ENCODE results near the gene AGRP. TPM values are rescaled to one million over a fixed set of nuclear protein-coding genes. Genes with fewer than 3 reads are reported as not detected.

AGRP gene
- total RNA-seq, 2 experiments from 2014 or later: not detected

DNA sequence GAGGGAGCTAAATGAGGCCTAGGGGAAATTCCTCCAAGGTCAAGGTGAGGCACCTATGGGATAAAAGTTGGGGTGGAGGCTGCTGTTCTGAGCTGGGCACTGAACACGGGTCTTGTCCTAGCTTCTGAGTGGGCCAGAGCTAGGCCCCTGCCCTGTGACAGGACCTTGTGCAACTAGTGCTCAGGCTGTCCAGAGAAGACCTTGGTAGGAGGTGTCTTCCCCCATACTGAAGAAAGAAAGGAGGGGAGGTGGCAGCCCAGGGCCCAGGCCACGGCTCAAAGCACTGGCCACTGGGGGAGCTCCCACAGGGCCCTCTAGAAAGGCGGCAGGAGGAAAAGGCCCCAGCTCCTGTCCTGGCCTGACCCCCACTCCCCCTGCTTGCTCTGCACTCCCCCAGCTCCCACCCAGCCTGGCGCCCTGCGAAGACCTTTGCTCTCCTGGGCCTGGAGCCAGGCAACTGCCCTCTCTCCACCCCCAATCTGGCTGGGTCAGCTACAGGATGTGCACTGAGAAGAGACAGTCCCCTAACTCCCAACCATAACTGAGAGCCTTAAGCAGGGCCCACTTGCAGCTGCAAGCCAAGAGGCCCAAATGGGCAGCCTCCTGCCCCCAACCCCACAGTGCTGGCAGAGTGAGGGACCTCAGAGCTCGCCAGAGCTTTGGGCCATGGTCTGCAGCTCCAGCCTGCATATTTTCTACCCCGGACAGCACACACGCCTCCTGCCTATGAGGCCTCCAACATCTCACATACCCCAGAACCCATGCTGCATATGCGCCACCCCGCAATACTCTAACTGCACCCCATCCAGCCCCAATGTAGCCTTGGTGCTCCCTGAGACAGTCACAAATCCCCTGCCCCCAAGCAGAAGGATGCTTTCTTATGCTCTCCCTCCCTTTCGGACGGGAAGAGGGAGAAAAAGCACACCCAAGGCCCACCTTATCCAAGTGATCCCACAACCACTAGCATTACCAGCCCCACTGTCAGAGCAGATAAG, 37.1 kb downstream of the AGRP start:
- no peak overlapping the region for H3K27ac Mint-ChIP-seq
- peaks cover 4% of the 10 kb centered on the region for H3K4me1 Mint-ChIP-seq
- no peak overlapping the region for H3K4me3 Mint-ChIP-seq
- H3K9me3 Mint-ChIP-seq: no peaks in the 10 kb centered on the region
- no peaks in the 10 kb centered on the region for H3K27me3 Mint-ChIP-seq
- CTCF ChIA-PET: interaction anchor here (1.2 to 11.0 kb wide), 4 partner anchors 19 to 73 kb away, joined by 4 to 66 read pairs (median 6); partner anchors contain the start of gene ATP6V0D1
- POLR2A ChIA-PET: interaction anchor here (1.1 kb wide), 1 partner anchor 14 kb away, joined by 3 read pairs; no protein-coding TSS in a partner anchor
- no peak for DNase-seq
- H3K36me3 Mint-ChIP-seq (ENCODE audit: low read depth): peaks cover under 1% of the 10 kb centered on the region

DNA sequence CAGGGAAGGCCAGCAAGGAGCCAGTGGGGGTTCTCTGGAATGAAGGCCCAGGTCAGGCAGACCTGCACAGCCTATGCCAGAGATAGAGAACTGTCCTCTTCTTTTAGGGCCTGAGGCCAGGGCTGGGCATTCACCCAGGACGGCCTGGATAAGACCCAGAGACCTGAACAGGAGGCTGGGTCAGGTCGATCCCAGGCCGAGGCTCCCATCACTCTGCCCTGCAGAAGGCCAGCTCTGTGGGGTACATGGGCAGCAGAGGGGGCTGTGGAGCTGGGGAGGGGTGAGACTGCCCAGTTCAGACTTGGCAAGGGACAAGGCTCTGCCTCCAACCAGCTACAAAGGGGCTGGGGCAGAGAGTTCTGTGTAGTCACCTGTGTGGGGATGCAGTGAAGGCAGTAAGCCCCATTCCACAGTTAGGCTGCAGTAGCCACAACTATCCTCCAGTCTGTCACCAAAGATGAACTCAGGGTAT, 37.9 kb downstream of the AGRP start:
- DNase-seq: no peak
- Mint-ChIP-seq H3K36me3 (ENCODE audit: low read depth) (no peaks in the 10 kb centered on the region), H3K9me3 (no peaks in the 10 kb centered on the region), H3K4me1 (peaks cover 4% of the 10 kb centered on the region), H3K4me3 (no peak overlapping the region), H3K27me3 (no peaks in the 10 kb centered on the region), H3K27ac (no peak overlapping the region)
- ChIA-PET CTCF (interaction anchor here (0.6 to 11.0 kb wide), 4 partner anchors 18 to 164 kb away, joined by 4 to 66 read pairs (median 4); partner anchors contain the start of gene ATP6V0D1), POLR2A (interaction anchor here (1.1 kb wide), 1 partner anchor 14 kb away, joined by 3 read pairs; no protein-coding TSS in a partner anchor)

GRCh38 chr16:67445126-67445426, 38.3 kb downstream of the AGRP start:
- H3K36me3 Mint-ChIP-seq (ENCODE audit: low read depth): no peaks in the 10 kb centered on the region
- CTCF ChIA-PET: interaction anchor here (0.6 to 11.0 kb wide), 3 partner anchors 17 to 164 kb away, joined by 4 to 66 read pairs (median 5); no protein-coding TSS in a partner anchor
- no peak for DNase-seq
- H3K4me3 Mint-ChIP-seq: no peak overlapping the region
- POLR2A ChIA-PET: interaction anchor here (1.1 kb wide), 1 partner anchor 15 kb away, joined by 3 read pairs; no protein-coding TSS in a partner anchor
- H3K9me3 Mint-ChIP-seq: no peaks in the 10 kb centered on the region
- peaks cover 4% of the 10 kb centered on the region for H3K4me1 Mint-ChIP-seq
- H3K27ac Mint-ChIP-seq: no peak overlapping the region
- H3K27me3 Mint-ChIP-seq: no peaks in the 10 kb centered on the region

GRCh38 chr16:67444259-67445125, 38.9 kb downstream of the AGRP start:
- H3K4me1 Mint-ChIP-seq: peaks cover 4% of the 10 kb centered on the region
- POLR2A ChIA-PET: interaction anchor here (1.4 kb wide), 1 partner anchor 11 kb away, joined by 3 read pairs; no protein-coding TSS in a partner anchor

DNA sequence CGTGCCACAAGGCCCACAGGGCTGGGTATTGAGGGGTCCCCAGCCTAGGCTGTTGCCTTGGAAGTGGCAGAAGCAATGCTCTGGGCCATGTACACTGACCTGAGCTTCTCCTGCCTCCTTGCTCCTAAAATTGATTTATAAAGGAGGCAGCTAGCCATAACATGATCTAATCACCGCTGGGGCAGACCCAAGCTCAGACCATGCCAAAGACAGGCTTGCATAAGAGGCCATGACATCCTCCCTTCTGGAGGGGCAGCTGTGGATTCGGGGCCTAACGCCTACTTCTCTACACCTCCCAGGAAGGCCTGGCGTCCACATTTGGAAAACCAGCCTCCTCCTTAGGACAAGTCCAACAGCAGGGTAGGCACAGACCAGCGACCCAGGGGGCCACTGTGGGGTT, 40.1 kb downstream of the AGRP start:
- CTCF ChIA-PET: interaction anchor here (11.0 kb wide), 1 partner anchor 16 kb away, joined by 66 read pairs; no protein-coding TSS in a partner anchor
- Mint-ChIP-seq H3K4me1 (peaks cover 4% of the 10 kb centered on the region), H3K36me3 (ENCODE audit: low read depth) (peaks cover 2% of the 10 kb centered on the region), H3K9me3 (no peaks in the 10 kb centered on the region), H3K27ac (no peak overlapping the region), H3K4me3 (no peak overlapping the region), H3K27me3 (no peaks in the 10 kb centered on the region)
- POLR2A ChIA-PET: no interaction called here
- DNase-seq: no peak

More at GRCh38 chr16:67444259-67445125, 38.9 kb downstream of the AGRP start:
- Mint-ChIP-seq H3K27me3 (no peaks in the 10 kb centered on the region), H3K27ac (no peak overlapping the region), H3K36me3 (ENCODE audit: low read depth) (no peaks in the 10 kb centered on the region), H3K4me3 (no peak overlapping the region), H3K9me3 (no peaks in the 10 kb centered on the region)
- DNase-seq: no peak
- CTCF ChIA-PET: interaction anchor here (0.6 to 11.0 kb wide), 3 partner anchors 17 to 274 kb away, joined by 3 to 66 read pairs (median 5); partner anchors contain the start of gene NOL3

DNA sequence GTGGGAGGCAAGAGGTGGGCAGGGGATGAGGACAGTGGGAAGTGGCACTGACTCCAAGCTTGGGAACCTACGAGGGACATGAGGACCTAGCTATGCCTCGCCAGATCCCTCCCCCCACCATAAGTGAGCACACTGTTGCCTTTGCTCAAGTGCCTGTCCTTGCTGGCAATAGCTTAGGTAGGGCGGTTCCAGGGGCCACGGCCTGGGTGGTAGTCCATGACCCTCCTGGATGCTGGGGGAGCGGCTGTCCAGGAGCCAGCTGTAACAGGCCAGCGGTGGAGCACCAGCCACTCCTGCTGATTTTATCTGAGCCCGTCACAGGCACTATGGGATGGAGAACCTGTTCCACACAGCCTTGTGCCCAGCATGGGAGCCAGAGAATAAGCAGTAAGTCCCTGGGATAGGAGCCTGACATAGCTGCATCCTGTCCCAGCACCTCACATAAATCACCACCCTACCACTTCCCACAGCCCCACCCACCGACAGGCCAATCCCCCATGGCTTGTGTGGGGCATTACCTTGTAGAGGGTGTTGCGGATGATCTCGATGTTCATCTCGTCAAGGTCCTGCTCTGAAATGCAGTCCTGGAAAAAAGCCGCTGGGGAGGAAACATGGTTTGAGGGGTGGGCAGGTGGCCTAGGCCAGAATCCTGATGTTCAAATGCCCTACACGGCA, 40.6 kb downstream of the AGRP start:
- no peak overlapping the region for H3K27ac Mint-ChIP-seq
- H3K4me1 Mint-ChIP-seq: peaks cover 4% of the 10 kb centered on the region
- no peak for DNase-seq
- no peaks in the 10 kb centered on the region for H3K27me3 Mint-ChIP-seq
- no peak overlapping the region for H3K4me3 Mint-ChIP-seq
- H3K9me3 Mint-ChIP-seq: no peaks in the 10 kb centered on the region
- ChIA-PET CTCF (interaction anchor here (11.0 kb wide), 1 partner anchor 15 kb away, joined by 66 read pairs; no protein-coding TSS in a partner anchor), POLR2A (no interaction called here)
- peaks cover 6% of the 10 kb centered on the region for H3K36me3 Mint-ChIP-seq (ENCODE audit: low read depth)

GRCh38 chr16:67441907-67442306, 41.4 kb downstream of the AGRP start:
- CTCF ChIA-PET: interaction anchor here (11.0 kb wide), 1 partner anchor 14 kb away, joined by 66 read pairs; no protein-coding TSS in a partner anchor
- no peak overlapping the region for H3K27ac Mint-ChIP-seq
- H3K36me3 Mint-ChIP-seq (ENCODE audit: low read depth): peaks cover 7% of the 10 kb centered on the region
- POLR2A ChIA-PET: no interaction called here
- no peak overlapping the region for H3K4me3 Mint-ChIP-seq
- no peaks in the 10 kb centered on the region for H3K9me3 Mint-ChIP-seq
- DNase-seq: no peak
- H3K27me3 Mint-ChIP-seq: no peaks in the 10 kb centered on the region
- no peaks in the 10 kb centered on the region for H3K4me1 Mint-ChIP-seq

GRCh38 chr16:67441271-67441753, 42.0 kb downstream of the AGRP start:
- Mint-ChIP-seq H3K27ac (no peak overlapping the region), H3K4me1 (no peaks in the 10 kb centered on the region), H3K36me3 (ENCODE audit: low read depth) (peaks cover 7% of the 10 kb centered on the region), H3K4me3 (no peak overlapping the region), H3K9me3 (no peaks in the 10 kb centered on the region), H3K27me3 (no peaks in the 10 kb centered on the region)
- CTCF ChIA-PET: interaction anchor here (0.6 to 11.0 kb wide), 3 partner anchors 14 to 89 kb away, joined by 3 to 66 read pairs (median 4); no protein-coding TSS in a partner anchor
- POLR2A ChIA-PET: interaction anchor here (1.3 kb wide), 1 partner anchor 15 kb away, joined by 5 read pairs; no protein-coding TSS in a partner anchor
- DNase-seq: no peak

- H3K36me3 Mint-ChIP-seq (ENCODE audit: low read depth): peaks cover 7% of the 10 kb centered on the region
- no peak overlapping the region for H3K27ac Mint-ChIP-seq
- POLR2A ChIA-PET: interaction anchor here (0.8 to 1.2 kb wide), 2 partner anchors 13 to 18 kb away, joined by 3 read pairs; no protein-coding TSS in a partner anchor
- no peak for DNase-seq
- CTCF ChIA-PET: interaction anchor here (0.6 to 11.0 kb wide), 2 partner anchors 11 to 114 kb away, joined by 3 to 66 read pairs; no protein-coding TSS in a partner anchor
- no peaks in the 10 kb centered on the region for H3K27me3 Mint-ChIP-seq
- H3K9me3 Mint-ChIP-seq: no peaks in the 10 kb centered on the region
- no peaks in the 10 kb centered on the region for H3K4me1 Mint-ChIP-seq
- no peak overlapping the region for H3K4me3 Mint-ChIP-seq
Observed at GRCh38 chr16:67438824-67439393, 44.4 kb downstream of the AGRP start.

- Mint-ChIP-seq H3K27ac (no peak overlapping the region), H3K36me3 (ENCODE audit: low read depth) (peaks cover 7% of the 10 kb centered on the region), H3K9me3 (no peaks in the 10 kb centered on the region), H3K4me1 (no peaks in the 10 kb centered on the region), H3K27me3 (no peaks in the 10 kb centered on the region), H3K4me3 (no peak overlapping the region)
- ChIA-PET POLR2A (interaction anchor here (0.8 to 1.2 kb wide), 2 partner anchors 13 to 18 kb away, joined by 3 read pairs; no protein-coding TSS in a partner anchor), CTCF (interaction anchor here (11.0 kb wide), 1 partner anchor 11 kb away, joined by 66 read pairs; no protein-coding TSS in a partner anchor)
- no peak for DNase-seq
Observed at GRCh38 chr16:67438098-67438791, 45.1 kb downstream of the AGRP start.

DNA sequence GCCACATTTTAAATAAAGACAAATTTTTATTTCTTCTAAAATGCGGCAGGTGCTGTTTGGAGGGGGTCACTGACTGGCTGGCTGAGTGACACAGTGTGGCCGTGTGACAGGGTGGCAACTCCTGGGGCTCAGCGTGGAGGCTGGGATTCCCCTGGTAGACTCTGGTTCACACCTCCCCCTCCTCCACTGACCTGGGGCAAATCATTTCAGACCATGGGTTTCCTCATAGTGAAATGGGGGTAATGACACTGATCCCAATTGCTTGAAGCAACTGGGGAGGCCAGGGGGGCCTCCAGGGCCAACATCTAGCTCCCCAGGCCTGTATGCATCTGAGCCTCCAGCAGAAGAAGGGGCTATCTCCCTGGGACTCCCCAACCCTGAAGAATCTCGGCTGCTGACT, 45.8 kb downstream of the AGRP start:
- Mint-ChIP-seq H3K36me3 (ENCODE audit: low read depth) (peaks cover 7% of the 10 kb centered on the region), H3K27ac (no peak overlapping the region), H3K27me3 (peaks cover under 1% of the 10 kb centered on the region), H3K4me3 (no peak overlapping the region), H3K9me3 (no peaks in the 10 kb centered on the region), H3K4me1 (no peaks in the 10 kb centered on the region)
- CTCF ChIA-PET: no interaction called here
- POLR2A ChIA-PET: no interaction called here
- no peak for DNase-seq
